HG03432 (cell line): ENCODE results near the gene KRT73.

Experiments used
- ATAC-seq: cut with Tn5 transposase; IDR thresholded peaks from one replicate; pipeline ENCODE4 v1.9.1; 2021; ENCODE audit warnings: mild to moderate bottlenecking, moderate library complexity; ENCODE audit not compliant: unreplicated experiment

KRT73 gene

DNA sequence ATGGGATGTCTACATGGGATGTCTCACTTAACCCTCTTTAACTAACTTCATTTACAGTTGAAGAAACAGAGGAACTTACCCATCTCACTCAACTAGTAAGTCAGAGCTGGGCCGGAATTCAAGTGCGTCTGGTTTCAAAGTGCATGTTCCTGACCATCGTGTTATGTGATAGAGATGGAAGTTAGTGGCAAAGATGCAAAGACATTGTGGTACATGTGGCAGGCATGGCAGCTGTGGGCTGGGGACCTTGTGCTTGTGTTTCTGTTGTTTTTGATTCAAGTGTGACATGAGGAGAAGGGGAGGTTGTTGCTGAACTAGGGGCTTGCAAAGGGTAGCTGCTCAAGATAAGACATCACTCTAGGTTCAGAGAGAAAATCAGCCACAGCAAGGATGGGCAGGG is 42.4 kb downstream of the KRT73 start:
- no peak for ATAC-seq

DNA sequence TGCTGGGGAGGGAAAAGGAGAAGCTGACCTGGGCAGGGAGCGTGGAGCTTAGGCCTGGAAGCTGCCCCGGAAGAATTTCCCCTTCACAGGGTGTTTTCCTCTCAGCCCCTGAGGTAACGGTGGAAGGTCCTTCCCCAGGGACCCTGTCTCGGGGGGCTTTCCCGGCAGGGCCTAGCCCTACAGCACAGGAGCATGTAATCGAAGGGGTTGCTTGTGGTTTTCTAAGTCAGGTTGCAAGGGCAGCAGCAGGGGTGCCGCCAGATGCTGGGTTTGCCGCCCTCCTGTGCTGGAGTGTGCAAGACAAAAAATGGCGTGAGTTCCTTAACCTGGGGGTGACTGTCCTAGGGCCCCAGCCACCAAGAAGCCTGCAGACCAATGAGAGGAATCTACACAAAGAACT is 43.1 kb downstream of the KRT73 start:
- no peak for ATAC-seq

DNA sequence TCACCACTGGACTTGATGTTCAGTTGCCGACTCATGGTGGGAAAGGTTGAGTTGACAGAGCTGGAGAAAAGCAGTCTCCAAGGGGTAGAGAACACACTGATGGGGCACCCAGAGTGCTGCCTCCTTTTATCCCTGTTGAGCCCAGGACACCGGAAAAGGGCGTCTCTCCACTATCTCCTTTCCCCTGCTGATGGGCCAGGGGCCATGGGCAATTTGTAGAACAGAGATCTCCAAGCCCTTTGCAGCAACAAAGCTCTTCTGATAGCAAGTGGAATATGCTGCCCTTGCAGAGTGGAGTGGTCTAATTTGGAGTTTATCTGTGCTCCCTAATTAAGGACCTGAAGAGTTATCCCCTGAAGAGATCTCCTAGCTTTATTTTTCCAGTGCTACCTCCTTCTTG is 44.6 kb downstream of the KRT73 start, which contains the start of gene KRT74:
KRT74 (minus strand) TSS at position 101 of the 400 bp plus-strand sequence; CDS start at position 35, 66 bp downstream.
- no peak for ATAC-seq

DNA sequence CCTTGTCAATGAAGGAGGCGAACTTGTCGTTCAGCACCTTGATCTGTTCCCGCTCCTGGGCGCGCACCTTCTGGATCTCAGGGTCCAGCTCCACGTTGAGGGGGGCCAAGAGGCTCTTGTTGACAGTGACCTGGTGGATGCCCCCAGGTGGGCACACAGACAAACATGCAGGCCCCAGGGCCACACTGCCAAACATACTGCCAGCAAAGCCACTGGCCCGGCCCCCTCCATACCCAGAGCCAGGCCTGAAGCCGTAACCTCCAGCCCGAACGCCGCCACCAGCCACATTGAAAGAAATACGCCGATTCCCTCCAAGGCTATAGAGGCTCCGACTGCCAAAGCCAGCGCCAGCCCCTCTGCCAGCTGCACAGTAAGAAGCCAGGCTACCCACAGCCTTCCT is 45.1 kb downstream of the KRT73 start:
- ATAC-seq, result no peak

DNA sequence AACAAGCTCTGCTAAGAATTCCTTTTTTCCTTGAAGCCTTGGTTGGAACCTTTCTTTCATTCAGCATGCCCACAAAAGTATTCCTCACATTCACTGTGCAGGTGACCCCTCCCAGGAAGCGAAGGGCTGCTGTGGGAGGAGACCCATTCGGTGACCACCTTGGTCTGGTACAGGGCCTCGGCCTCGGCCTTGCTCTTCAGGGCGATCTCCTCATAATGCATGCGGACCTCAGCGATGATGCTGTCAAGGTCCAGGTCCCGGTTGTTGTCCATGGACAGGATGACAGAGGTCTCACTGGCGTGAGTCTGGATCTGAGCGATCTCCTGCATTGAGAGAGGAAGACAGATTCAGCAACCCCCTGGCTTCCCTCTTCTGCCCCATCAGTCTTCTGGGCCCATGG is 47.8 kb downstream of the KRT73 start:
- no peak for ATAC-seq

DNA sequence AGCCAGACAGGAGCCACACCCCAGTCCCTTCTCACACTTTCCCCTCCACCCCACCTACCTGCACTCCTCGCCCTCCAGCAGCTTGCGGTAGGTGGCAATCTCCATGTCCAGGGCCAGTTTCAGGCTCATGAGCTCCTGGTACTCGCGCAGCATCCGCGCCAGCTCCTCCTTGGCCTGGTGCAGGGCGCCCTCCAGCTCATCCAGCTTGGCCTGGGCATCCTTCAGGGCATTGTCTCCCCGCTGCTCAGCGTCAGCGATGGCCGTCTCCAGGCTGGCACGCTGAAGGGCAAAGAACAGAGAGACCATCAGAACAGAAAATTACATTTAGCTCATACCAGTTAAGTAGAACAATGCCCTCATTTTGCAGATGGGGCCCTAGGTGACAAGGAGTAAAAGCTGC is 50.2 kb downstream of the KRT73 start:
- ATAC-seq, result no peak

DNA sequence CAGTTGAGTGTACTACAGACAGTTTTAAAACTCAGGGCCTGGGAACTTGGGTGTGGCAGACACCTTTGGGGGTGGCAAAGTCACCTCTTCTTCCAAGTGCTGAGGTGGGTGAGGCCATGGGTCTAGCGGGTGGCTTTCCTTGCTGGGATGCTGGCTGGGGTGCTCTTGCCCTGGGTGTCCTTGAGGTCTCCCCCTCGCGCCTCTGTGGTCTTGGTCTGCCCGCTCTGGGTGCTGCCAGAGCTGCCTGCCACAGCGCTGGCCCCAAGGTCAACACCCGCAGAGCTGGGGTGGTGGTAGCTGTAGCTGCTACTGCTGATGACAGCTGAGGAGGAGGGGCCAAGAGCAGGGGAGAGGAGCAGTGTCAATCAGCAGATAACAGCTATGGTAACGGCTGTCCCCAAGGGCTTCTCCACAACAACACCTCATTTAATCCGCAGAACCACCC is 51.5 kb downstream of the KRT73 start:
- ATAC-seq, result no peak

DNA sequence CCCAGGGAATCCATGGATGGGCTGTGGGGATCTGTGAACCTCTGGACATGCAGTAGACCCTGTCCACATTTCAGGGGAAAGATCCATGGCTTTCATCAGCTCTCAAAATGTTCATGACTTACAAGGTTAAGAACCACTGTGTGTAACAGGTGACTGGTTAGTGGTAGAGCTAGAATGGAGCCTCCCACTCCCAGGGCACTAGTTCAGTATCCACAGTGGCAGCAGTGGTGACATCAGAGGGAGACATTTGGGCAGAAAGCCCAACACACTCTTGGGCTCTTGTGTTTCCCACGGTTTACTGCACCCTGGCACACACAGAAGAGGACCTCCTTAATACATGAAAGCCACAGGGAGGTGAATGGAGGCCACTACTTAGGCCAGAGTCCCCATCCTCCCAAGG is 53.8 kb downstream of the KRT73 start:
- no peak for ATAC-seq

DNA sequence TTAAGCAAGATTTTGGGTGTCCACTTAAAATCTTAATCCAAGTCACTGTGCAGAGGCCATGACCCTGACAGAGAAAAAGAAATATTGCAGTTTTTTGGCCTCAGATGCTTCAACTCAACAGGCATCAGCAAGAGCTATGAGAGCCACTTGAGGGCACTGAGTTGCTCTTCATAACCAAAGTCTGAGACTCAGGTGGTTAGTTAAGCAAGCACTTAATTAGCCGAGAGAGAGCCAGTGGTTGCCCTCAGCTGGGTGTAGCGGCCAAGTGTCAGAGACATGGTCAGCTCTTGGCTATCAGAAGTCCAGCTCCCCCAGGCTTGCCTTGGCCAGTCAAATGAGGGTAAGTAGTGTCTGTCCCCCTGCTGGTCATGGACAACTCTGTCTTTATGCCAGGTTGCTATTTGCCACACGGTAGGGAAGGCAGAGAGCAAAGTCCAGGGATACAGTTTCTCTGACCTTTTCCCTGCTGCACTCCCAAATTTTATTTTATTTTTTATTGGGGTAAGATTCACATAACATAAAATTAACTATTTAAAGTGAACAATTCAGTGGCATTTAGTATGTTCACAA is 56.4 kb downstream of the KRT73 start:
- no peak for ATAC-seq

DNA sequence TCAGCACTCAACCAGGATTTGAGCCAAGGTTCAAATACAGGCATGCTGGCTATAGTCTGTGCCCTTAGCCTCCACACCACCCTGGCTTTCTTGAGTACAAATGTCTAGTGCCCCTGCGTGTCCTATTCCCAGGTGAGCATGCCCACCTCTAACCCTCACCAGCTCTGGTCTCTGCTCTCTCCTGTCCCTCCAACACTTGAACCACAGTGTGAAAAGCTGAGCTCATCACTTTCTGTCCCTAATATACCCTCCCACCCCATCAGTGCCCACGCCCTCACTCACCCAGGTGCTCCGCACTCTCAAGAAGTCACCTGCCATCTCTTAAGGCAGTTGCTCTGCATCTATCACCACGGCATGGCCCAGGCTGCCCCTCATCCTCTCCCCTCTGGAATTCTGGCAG is 58.4 kb downstream of the KRT73 start:
- ATAC-seq, result no peak

DNA sequence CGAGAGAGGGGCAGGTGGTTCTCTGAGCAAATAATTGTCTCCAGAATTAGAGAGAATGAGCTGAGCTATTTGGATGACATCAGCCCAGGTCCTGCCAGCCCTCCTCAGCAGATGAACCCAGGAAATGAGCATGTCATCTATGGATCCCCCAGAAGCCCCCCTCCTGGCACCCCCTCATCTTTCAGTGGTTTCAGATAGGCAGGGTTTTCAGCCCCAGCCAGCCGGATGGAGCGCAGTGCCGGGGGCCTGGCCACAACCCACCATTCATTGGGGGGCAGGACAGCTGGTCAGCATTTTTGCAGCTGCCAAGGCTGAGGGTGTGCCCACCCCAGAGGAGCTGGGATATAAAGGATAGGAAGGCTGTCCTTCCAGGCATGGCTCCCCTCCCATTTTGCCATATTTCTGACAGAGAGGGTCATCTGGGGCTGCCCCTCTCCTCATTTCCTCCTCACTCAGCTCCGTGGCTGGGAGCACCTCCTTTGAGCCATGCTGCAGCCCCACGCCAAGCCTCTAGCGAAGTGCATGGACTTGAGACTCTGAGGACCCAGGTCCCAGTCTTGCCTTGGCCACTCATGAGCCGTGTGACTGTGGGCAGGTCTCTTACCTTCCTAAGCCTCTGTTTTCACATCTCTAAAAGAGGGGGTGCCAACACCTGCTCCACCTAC is 59.4 kb downstream of the KRT73 start:
- ATAC-seq, result no peak
